Breast epithelium (tissue), 4 donors: ENCODE data around the gene TBC1D30. TPM values are rescaled to one million over a fixed set of nuclear protein-coding genes. Genes with fewer than 3 reads are reported as not detected.

Experiments used
- DNase-seq, 2 donors: peaks; one replicate each; pipeline ENCODE4 v3.0.0-alpha.2; 2019; ENCODE audit warnings: low spot score in 2 of 2
- H3K27ac ChIP-seq, 2 donors: fragments of 200-600 bp; sonication (generic) in 1 of 2; one replicate each; pipeline ENCODE4 v1.5.1; 2016 to 2019; ENCODE audit warnings: mild to moderate bottlenecking in 1 of 2
- H3K27me3 ChIP-seq, 2 donors: fragments of 200-600 bp; sonication (generic) in 1 of 2; one replicate each; pipeline versions ENCODE4 v1.5.1 to v1.6.0; 2017 to 2019; ENCODE audit warnings: control low read depth in 1 of 2, mild to moderate bottlenecking in 1 of 2
- H3K36me3 ChIP-seq: fragments of 200-600 bp; one replicate; pipeline ENCODE4 v1.5.1; 2019
- H3K4me1 ChIP-seq, 2 donors: fragments of 200-600 bp; sonication (generic); one replicate each; pipeline ENCODE4 v1.5.1; 2016 to 2019; ENCODE audit warnings: control low read depth in 1 of 2
- H3K4me3 ChIP-seq, 3 donors: fragments of 200-600 bp; sonication (generic); 1 replicate in 2 of 3; 2 replicates in 1 of 3; pipeline ENCODE4 v1.5.1; 2016 to 2019; ENCODE audit warnings: mild to moderate bottlenecking in 3 of 3, moderate library complexity in 2 of 3
- H3K9me3 ChIP-seq, 2 donors: fragments of 200-600 bp; sonication (generic) in 1 of 2; one replicate each; pipeline ENCODE4 v1.5.1; 2016 to 2019; ENCODE audit warnings: control low read depth in 1 of 2
- POLR2A ChIP-seq: fragments of 450-650 bp; IDR thresholded peaks from one replicate; pipeline ENCODE4 v1.6.1; 2016; ENCODE audit warnings: antibody characterized with exemption, mild to moderate bottlenecking, moderate library complexity
- POLR2AphosphoS5 ChIP-seq, 3 donors: sonication (generic); formaldehyde crosslinking; IDR thresholded peaks; one replicate each; pipeline ENCODE4 v1.6.1; 2017; ENCODE audit warnings: antibody characterized with exemption in 3 of 3
- intact Hi-C: fragments of 100-400 bp; cut with DNase I; formaldehyde crosslinking; loops from one replicate; pipeline ENCODE4 v1.15.1; 2023; ENCODE audit warnings: low total_unique reads
- total RNA-seq, 3 donors: library from RNA; depleted of rRNA; stranded (reverse); fragments of >200 nt; gene quantifications; one replicate each; pipeline ENCODE4 v1.1.0, GENCODE V29; 2016
- TF ChIP-seq, protein P1 (sequence below), 3 donors: fragments of 450-650 bp; IDR thresholded peaks; one replicate each; pipeline ENCODE4 v1.5.1; 2016 to 2017; ENCODE audit warnings: antibody characterized with exemption in 3 of 3, mild to moderate bottlenecking in 3 of 3, moderate library complexity in 3 of 3

TBC1D30 gene
- total RNA-seq, 3 donors from 2014 or later, result 3.2 to 16.4 (median 11.9) TPM

DNA sequence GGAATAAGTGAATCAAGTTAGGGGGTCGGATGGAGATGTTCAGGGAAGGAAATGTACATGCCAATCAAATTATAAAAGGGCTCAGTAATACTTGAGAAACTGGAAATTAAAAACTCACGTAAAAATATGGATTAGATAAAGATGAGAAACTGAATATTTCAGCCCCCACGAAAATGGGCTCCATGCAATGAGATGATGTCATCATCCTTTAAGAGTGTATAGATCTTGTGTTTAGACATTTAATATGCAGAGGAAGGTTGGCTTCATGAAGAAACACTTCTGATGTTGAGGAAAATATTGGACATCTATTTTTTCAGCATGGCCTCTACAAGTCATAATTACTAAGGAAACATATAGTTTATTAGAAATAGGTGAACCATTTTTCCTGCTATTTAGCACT lies 9.5 kb downstream of the TBC1D30 start:
- no peak for DNase-seq
- Histone ChIP-seq H3K4me3 (no peak overlapping the region), H3K36me3 (no peaks in the 10 kb centered on the region), H3K4me1 (no peaks in the 10 kb centered on the region), H3K27ac (no peak overlapping the region), H3K9me3 (no peaks in the 10 kb centered on the region), H3K27me3 (peaks cover 0 to 5% of the 10 kb centered on the region in 2 donors)
- intact Hi-C loops, result no loop called here
- TF ChIP-seq, protein P1, sequence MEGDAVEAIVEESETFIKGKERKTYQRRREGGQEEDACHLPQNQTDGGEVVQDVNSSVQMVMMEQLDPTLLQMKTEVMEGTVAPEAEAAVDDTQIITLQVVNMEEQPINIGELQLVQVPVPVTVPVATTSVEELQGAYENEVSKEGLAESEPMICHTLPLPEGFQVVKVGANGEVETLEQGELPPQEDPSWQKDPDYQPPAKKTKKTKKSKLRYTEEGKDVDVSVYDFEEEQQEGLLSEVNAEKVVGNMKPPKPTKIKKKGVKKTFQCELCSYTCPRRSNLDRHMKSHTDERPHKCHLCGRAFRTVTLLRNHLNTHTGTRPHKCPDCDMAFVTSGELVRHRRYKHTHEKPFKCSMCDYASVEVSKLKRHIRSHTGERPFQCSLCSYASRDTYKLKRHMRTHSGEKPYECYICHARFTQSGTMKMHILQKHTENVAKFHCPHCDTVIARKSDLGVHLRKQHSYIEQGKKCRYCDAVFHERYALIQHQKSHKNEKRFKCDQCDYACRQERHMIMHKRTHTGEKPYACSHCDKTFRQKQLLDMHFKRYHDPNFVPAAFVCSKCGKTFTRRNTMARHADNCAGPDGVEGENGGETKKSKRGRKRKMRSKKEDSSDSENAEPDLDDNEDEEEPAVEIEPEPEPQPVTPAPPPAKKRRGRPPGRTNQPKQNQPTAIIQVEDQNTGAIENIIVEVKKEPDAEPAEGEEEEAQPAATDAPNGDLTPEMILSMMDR (IDR thresholded peaks at IDR 0.05), result no peak
- TF ChIP-seq POLR2AphosphoS5 (IDR thresholded peaks at IDR 0.05), result no peak
- no peak for TF ChIP-seq POLR2A

DNA sequence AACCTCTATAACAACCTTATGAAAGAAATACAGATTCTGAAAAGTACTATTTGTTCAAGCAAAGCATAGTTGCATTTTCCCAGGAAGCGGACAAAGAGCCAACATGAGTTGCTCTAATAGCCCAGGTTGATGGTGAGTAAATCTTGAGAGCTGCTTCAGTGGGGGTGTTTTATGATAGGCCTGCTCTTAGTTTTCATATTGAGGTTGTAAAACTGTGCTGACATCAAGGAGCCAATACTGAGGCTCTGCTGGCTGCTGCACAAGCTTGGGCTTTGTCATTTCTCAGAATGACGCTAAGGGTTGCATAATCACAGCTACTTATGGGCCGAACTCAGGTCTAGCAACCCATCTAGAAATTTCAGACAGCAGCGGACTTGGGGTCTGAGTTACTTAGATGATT lies 11.5 kb downstream of the TBC1D30 start:
- DNase-seq, result no peak
- TF ChIP-seq POLR2AphosphoS5 (IDR thresholded peaks at IDR 0.05) (no peak), POLR2A (no peak)
- TF ChIP-seq, protein P1 (IDR thresholded peaks at IDR 0.05), result no peak
- no peaks in the 10 kb centered on the region for H3K9me3 ChIP-seq
- no peak overlapping the region for H3K4me3 ChIP-seq
- no peaks in the 10 kb centered on the region for H3K36me3 ChIP-seq
- H3K27ac ChIP-seq, result no peak overlapping the region
- H3K4me1 ChIP-seq, result no peaks in the 10 kb centered on the region
- no peaks in the 10 kb centered on the region for H3K27me3 ChIP-seq
- intact Hi-C loops, result no loop called here

DNA sequence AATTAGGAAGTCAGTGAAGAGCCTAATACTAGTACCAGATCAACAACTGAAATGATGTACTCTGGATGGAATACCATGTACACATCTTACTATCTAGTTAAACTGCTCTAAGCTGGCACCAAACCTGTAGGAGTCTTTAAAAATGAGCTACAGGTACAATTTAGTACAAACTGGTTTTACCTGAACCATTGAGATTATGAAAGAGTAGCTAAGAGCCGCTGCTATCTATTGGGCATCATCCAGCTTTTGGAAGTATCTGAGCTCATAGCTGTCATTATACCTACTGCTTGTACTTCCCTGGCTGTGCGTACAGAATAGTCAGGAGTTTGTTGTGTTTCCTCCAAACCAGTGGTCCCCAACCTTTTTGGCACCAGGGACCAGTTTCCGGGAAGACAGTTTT lies 12.4 kb downstream of the TBC1D30 start:
- Histone ChIP-seq H3K27ac (no peak overlapping the region), H3K4me1 (no peaks in the 10 kb centered on the region), H3K36me3 (no peaks in the 10 kb centered on the region), H3K27me3 (no peaks in the 10 kb centered on the region), H3K9me3 (no peaks in the 10 kb centered on the region), H3K4me3 (no peak overlapping the region)
- intact Hi-C loops, result no loop called here
- no peak for DNase-seq
- TF ChIP-seq POLR2AphosphoS5 (IDR thresholded peaks at IDR 0.05) (no peak), POLR2A (no peak)
- TF ChIP-seq, protein P1 (IDR thresholded peaks at IDR 0.05), result no peak

DNA sequence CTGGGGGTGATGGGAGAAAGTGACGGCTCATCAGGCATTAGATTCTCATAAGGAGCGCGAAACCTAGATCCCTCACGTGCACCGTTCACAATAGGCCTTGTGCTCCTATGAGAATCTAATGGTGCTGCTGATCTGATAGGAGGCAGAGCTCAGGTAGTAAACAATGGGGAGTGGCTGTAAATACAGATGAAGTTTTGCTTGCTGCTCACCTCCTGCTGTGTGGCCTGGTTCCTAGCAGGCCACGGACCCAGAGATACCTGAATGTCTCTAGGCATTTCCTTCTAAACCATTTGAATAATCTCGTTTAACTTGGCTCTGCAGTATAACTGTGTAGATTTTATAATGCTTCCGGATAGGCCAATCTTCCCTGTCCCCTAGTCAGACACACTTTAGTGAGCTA lies 13.0 kb downstream of the TBC1D30 start:
- Histone ChIP-seq H3K27ac (no peak overlapping the region), H3K36me3 (no peaks in the 10 kb centered on the region), H3K4me1 (no peaks in the 10 kb centered on the region), H3K4me3 (no peak overlapping the region), H3K27me3 (no peaks in the 10 kb centered on the region), H3K9me3 (no peaks in the 10 kb centered on the region)
- TF ChIP-seq POLR2A (no peak), POLR2AphosphoS5 (IDR thresholded peaks at IDR 0.05) (no peak)
- TF ChIP-seq, protein P1 (IDR thresholded peaks at IDR 0.05), result no peak
- intact Hi-C loops, result no loop called here
- DNase-seq, result no peak

DNA sequence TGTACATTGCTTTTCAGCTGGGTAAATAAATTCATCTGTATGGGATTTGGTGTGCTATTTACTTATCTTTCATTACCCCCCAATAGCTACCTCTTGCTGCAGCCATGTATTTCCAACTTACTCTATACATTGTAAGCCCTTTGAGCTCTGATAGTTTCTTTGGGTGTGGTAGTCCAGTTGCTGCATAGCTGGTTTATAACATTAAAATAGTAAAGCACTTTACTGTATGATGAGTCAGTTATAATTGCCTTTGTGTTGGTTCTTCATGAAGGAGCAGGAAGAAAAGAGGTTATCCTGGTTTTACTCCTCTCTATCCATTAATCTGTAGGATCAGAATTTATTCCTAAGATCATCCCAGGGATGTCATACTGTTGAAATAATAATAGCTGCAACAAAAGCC lies 15.7 kb downstream of the TBC1D30 start:
- no peaks in the 10 kb centered on the region for H3K9me3 ChIP-seq
- no peaks in the 10 kb centered on the region for H3K27me3 ChIP-seq
- TF ChIP-seq POLR2AphosphoS5 (IDR thresholded peaks at IDR 0.05) (no peak), POLR2A (no peak)
- TF ChIP-seq, protein P1 (IDR thresholded peaks at IDR 0.05), result no peak
- intact Hi-C loops, result no loop called here
- H3K36me3 ChIP-seq, result no peaks in the 10 kb centered on the region
- no peak overlapping the region for H3K27ac ChIP-seq
- H3K4me1 ChIP-seq, result no peaks in the 10 kb centered on the region
- no peak for DNase-seq
- H3K4me3 ChIP-seq, result no peak overlapping the region
